NCI-H82 (cell line): ENCODE measurements around the gene SSC4D.
A peak's percentile ranks its signal among the peaks of the same experiment; 100 is the strongest.
"Not testable (repeated sequence)": the region's sequence is repeated elsewhere in the genome, so short reads cannot be mapped to it uniquely, and the experiment has no call there.

Source experiments
- DNase-seq: peaks from one replicate; lab custom pipeline; 2025; lab: John Stamatoyannopoulos, UW

The SSC4D gene

DNA sequence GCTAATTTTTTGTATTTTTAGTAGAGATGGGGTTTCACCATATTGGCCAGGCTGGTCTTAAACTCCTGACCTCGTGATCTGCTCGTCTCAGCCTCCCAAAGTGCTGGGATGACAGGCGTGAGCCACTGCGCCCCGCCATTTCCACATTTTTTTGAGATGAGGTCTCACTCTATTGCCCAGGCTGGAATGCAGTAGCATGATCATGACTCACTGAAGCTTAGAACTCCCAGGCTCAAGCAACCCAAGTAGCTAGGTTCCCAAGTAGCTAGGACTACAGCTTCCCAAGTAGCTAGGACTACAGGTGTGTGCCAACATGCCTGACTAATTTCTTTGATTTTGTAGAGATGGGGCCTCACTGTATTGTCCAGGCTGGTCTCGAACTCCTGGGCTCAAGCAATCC is 11.6 kb upstream of the SSC4D start:
- not testable (repeated sequence) for DNase-seq

DNA sequence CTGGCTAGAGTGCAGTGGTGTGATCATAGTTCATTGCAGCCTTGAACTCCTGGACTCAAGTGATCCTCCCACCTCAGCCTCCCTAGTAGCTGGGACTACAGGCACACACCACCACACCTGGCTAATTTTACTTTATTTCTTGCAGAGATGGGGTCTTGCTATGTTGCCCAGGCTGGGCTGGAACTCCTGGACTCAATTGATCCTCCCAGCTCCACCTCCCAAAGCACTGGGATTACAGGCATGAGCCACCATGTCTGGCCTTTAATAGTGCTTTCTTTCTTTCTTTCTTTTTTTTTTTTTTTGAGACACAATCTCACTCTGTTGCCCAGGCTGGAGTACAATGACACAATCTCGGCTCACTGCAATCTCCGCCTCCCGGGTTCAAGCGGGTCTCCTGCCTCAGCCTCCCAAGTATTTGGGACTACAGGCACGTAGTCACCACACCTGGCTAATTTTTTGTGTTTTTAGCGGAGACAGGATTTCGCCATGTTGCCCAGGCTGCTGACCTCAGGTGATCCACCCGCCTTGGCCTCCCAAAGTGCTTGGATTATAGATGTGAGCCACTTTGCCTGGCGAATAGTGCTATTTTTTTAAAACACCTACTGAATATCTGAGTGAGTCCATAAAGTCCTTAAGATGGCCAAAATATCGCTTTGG is 8.3 kb upstream of the SSC4D start:
- DNase-seq = not testable (repeated sequence)

DNA sequence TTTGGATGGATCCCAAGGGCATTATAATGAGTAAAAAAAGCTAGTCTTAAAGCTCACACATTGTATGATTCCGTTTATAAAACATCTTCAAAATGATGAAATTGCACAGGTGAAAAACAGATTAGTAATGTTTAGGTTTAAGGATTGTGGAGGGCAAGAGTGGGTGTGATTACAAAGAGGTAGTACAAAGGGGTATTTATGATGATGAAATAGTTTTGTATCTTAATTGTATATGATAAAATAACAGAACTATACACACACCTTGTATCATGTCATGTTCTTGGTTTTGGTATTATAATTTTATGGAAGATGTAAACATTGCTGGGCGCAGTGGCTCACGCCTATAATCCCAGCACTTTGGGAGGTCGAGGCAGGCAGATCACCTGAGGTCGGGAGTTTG is 2.8 kb upstream of the SSC4D start:
- no peak for DNase-seq

DNA sequence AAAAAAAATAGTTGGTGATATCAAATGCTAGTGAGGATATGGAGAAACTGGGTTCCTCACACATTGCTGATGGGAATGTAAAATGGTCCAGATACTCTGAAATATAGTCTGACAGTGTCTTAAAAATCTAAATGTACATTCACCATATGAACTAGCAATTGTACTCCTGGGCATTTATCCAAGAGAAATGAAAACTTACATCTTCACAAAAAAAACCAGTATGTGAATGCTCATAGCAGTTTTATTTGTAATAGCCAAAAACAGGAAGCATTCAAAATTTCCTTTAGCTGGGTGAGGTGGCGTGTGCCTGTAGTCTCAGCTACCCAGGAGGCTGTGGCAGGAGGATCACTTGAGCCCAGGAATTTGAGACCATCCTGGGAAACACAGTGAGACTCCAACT is 2.1 kb upstream of the SSC4D start:
- no peak for DNase-seq

DNA sequence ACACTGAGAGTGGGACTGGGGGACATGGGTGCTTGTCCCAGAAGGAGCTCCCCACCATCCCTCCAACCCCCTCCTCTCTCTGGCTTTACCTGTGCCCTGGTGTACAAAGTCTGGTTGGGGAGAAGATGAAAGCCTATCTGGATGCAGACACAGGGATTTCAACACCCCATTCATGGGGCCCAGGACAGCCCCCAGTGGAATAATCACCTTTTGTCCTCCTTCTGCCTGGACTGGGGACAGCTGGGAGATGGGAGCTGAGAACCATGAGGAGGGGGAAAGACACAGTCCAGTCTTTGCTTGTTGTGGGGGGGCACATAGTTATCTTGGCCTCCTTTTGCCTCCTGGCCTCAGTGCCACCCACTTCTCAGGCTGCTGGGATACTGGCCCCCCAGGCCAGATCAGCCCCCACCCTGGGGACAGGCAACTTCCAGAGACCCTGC is 1.4 kb downstream of the SSC4D start:
- DNase-seq = peak; percentile 39

DNA sequence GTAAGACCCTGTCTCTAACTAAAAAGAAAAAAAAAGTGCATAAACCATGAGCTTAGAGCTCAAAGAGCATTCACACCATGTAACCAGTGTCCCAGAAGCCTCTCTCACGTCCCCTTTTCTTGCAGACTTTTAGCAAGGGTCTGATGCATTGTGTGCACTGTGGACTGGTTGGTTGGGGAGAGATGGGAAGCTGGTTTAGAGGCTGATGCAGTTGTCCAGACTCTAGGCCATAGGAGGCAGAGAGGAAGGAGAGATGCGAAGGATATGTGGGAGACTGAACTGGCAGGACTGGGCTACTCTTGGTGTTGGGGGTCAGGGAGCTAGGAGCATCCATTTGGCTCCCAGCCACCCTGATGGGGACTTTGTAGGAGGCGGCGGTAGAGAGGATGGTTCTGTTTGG is 1.8 kb downstream of the SSC4D start:
- DNase-seq = no peak

DNA sequence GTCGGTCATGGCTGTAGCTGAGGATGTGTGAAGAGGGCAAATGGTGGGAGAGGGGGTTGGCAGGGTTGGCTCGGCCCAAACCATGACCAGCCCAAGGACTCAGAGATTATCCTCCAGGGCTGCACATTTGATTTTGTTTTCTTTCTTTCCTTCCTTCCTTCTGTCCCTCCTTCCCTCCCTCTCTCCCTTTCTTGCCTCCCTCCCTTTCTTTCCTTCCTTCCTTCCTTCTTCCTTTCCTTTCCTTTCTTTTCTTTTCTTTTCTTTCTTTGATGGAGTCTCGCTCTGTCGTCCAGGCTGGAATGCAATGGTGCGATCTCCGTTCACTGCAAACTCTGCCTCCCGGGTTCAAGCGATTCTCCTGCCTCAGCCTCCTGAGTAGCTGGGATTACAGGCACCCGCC is 3.8 kb downstream of the SSC4D start:
- DNase-seq = no peak

DNA sequence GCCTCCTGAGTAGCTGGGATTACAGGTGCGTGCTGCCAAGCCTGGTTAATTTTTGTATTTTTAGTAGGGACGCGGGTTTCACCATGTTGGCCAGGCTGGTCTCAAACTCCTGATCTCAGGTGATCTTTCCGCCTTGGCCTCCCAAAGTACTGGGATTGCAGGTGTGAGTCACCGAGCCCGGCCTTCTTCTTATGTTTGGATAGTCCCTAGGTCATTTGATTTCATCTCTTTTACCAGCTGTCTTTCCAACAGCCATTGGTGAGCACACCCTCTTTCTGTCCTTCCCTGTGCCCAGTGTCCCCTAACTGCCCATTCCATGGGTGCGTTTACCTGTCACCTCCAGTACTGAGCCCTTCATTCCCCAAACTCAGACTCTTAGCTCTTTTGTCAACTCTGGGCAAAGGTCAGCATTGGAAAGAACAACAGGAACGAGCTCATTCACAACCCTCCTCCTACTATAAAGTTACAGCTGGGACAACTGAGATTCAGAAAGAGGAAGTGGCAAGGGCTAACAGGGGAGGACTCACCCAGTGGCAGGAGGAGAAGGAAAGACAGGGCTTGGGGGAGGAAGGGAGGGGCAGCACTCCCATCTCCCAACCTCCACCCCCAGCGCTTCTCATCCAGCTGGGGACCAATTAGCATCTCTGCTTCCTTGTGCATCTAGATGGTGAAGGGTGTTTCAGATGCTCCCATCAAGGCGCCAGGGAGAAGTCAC is 5.6 kb downstream of the SSC4D start:
- DNase-seq = no peak

DNA sequence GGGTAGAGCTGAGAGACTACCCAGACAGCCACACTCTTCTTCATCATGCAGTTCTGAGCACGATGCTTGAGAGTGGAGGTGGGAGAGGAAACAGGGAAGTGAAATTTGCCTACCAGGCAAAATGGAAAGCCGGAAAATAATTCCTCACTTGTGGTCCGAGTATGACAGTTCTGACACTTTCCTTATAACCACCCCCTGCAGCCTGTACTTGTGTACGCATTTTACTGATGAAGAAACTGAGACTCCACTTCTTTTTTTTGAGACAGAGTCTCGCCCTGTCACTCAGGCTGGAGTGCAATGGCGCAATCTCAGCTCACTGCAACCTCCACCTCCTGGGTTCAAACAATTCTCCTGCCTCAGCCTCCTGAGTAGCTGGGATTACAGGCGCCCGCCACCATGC is 6.4 kb downstream of the SSC4D start:
- not testable (repeated sequence) for DNase-seq

DNA sequence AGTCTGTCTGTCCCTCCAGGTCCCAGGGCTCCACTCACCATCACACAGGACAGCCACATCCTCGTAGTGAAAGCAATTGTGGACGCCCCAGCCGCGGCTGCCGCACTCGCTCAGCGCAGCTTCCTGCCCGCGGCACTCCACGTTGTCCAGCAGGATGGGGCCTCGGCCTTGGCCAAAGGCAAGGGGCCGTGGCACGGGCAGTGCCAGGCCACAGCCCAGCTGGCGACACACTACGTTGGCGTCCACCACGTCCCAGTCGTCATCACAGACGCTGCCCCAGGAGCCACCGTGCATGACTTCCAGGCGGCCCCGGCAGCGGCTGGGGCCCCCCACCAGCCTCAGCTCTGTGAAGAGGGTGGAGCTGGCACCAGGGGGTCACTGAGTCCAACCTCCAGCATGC is 9.2 kb downstream of the SSC4D start:
- no peak for DNase-seq

DNA sequence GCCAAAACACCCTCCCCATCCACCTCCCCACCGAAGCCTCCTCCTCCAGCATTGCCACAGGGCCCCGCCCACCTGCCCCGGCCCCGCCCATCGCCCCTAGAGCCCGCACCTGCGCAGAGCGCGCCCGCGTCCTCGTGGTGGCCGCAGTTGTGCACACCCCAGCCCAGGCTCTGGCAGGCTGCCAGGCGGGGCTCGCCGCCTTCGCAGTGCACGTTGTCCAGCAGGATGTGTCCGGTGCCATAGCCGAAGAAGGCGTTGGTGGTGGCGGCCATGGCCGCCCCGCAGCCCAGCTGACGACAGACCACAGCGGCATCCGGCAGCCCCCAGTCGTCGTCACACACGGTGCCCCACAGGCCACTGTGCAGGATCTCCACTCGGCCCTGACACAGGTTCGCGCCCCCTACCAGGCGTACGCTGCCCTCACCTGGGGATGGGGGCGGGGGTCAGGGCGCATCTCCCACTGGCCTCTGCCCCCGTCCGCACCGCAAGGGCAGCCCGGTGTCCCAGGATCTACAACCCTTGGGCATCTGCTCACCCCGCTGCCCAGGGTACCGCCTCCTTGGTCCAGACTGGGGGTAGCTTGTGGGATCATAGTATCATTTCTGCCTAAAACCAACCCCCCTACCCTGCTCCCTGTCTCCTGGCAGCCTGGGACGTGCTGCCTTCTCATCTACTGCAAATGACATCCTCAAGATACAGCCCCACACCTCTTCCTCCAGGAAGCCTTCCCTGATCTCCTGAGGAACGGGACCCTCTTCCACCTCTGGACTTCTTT is 11.9 kb downstream of the SSC4D start:
- DNase-seq = peak; percentile 90

DNA sequence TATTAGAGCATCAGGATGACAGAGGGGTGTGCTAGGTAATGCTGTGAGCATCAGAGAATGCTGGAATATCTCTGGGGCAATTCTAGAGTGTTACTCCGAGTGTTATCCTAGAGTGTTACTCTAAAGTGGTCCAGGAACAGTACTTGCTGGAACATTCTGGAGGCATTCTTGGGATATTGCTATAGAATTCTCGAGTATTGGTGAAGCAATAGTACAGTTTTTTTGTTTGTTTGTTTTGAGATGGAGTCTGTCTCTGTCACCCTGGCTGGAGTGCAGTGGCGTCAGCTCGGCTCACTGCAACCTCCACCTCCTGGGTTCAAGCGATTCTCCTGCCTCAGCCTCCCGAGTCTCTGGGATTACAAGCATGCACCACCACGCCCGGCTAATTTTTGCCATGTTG is 12.6 kb downstream of the SSC4D start:
- DNase-seq = no peak

DNA sequence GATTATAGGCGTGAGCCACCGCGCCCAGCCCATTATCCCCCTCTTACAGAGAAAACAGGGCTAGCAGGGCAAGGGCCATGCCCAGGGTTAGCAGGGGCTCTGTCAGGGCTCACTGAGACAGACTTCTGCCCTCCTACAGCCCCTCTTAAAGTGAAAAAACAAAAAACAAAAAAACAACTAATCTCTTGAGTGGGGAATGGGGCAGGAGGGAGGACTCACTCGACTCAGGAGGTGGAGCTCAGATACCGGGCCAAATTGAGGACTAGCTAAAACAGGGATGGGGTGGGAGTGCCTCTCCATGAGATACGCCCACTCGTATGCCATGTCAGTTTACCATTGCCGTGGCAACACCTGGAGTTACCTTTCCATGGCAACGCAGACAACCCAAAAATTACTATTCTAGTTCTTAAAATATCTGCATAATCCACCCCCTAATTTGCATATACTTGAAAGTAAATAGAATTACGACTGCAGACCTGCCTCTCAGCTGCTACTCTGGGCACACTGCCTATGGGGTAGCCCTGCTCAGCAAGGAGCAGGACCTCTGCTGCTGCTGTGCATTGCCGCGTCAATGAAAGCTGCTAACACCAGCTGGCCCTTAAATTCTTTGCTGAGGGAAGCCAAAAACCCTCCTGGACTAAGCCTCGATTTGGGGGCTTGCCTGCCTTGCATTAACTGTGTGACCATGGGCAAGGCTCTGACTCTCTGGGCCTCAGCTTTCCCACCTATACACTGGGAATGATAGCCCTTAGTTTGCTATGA is 13.4 kb downstream of the SSC4D start:
- peak; percentile 96 for DNase-seq

DNA sequence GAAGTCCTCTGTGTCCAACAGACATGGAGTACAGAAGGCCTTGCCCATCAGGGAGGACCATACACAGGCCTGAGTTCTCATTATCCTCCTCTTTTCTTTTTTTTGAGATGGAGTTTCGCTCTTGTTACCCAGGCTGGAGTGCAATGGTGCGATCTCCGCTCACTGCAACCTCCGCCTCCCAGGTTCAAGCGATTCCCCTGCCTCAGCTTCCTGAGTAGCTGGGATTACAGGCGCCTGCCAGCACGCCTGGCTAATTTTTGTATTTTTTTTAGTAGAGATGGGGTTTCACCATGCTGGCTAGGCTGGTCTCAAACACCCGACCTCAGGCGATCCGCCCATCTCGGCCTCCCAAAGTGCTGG is 13.9 kb downstream of the SSC4D start:
- DNase-seq = not testable (repeated sequence)

DNA sequence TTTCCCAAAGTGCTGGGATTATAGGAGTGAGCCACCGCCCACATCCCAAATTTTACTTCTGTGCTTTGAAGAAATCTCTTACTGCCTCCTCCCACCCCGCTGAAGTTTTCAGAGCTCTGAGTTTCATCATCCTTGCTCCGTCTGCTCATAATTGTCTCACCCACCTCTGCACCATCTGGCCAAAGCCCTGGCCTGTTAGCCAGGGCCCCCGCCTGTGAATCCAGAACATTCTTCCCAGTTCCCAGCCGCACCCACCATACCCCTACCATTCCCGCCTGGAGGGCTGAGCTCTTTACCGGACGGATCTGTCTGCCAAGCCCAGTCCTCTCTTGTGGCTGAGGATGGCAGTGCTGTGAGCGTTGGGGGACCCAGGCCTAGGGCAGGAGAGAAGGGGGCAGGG is 14.5 kb downstream of the SSC4D start:
- peak; percentile 86 for DNase-seq

DNA sequence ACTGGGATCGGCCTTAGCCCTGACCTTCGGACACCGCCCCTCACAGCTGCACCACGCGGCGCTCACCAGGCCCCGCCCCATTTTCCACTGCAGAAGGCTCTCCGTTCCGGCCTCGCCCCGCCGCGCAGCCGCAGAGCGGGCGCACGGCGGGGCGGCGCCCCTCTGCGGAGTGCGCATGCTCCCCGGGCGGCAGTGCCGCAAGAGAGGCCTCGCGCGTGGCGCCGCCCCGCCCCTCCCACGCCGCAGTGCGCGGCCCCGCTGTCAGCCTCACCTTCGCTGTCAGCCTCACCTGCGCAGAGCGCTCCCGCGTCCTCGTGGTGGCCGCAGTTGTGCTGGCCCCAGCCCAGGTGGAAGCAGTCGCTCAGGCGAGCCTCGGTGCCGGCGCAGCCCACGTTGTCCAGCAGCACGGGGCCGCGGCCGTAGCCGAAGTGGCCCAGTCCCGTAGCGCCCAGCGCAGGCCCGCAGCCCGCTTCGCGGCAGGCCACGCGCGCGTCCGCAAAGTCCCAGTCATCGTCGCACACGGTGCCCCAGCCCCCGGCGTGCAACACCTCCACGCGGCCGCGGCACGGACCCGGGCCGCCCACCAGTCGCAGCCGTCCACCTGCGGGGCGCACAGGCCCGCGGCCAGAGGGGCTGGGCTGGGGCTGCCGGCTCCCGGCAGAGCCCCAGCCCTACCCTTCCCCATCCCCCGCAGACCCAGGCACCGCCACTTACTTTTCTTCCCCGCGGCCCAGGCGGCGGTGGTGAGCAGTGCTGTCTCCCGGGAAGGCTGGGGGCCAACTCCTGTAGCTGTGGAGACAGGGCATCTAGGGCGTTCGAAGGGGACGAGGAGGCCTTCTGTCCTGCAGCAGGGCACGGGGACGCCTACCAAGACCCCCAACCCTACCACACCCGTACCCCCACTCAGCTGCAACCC is 16.1 kb downstream of the SSC4D start:
- peak; percentile 95 for DNase-seq

DNA sequence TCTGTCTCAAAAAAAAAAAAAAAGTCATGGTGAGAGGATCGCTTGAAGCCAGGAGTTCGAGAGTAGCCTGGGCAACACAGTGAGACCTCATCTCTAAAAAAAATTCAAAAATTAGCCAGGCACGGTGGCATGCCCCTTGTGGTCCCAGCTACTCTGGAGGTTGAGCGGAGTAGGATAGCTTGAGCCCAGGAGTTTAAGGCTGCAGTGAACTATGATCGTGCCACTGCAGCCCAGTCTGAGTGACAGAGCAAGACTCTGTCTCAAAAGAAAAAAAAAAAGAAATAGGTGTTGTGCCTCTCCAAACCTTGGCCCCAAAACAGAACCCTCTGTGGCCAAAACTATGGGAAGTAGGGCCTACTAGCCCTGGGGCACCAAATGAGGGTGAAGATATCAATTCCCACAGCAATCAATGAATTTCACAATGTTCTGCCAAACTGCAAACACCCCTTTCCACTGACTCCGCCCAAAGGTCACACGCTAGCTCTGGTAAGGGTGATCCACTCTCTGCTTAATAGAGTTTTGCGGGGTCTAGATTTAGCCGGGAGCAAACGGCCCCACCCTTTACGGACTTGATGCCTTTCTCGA is 16.9 kb downstream of the SSC4D start:
- DNase-seq = no peak

DNA sequence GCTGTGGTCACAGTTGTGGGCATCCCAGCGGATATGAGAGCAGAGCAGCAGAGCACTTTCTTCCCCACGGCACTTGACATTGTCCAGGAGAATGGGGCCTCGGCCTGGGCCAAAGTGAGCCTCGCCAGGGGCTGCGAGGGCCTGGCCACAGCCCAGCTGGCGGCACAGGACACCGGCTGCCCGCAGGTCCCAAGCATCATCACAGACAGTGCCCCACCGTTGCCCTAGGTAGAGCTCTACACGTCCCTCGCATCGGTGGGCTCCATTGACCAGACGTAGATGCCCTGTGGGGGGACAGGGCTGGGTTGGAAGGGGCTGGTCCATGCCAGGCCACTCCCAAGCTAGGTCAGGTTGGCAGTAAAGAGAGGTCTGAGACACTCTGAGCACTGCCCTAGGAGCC is 19.4 kb downstream of the SSC4D start:
- DNase-seq = no peak

DNA sequence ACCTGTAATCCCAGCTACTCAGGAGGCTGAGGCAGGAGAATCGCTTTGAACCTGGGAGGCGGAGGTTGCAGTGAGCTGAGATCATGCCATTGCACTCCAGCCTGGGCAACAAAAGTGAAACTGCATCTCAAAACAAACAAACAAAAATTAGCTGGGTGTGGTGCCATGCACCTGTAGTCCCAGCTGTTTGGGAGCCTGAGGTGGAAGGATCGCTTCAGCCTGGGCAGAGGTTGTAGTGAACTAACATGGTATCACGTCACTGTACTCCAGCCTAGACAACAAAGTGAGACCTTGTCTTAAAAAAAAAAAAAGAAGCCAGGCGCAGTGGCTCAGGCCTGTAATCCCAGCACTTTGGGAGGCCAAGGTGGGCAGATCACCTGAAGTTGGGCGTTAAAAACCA is 21.7 kb downstream of the SSC4D start:
- DNase-seq = peak; percentile 19

DNA sequence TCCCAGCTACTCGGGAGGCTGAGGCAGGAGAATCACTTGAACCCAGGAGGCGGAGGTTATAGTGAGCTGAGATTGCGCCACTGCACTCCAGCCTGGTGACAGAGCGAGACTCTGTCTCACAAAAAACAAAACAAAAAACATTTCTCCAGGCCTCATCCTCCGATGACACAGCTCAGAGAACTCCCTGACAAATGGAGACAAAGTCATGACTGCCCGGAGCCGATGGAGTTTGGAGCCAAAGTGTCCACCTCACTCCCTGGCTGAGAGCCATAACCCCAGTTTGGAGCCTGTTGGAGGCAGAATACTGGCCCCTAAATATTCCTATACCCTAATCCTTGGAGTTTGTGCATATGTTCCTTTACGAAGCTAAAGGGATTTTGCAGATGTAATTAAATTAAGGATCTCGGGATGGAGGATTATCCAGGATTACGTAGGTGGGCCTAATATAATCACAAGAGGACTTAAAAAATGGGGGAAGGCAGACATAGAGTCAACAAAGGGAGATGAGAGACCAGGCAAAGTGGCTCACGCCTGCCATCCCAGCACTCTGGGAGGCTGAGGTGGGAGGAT is 22.7 kb downstream of the SSC4D start:
- peak; percentile 98 for DNase-seq
